A549 (cell line): Measurements from ENCODE around the gene CD40LG.

Experiments used
- CTCF ChIP-seq: fragments of >200 bp; sonication (Bioruptor Twin); formaldehyde crosslinking; IDR thresholded peaks from 3 replicates; pipeline ENCODE4 v1.5.1; 2016
- HOXA7 ChIP-seq: fragments of 250-450 bp; sonication (Bioruptor Pico); IDR thresholded peaks from 2 replicates; pipeline ENCODE4 v1.5.0; 2020; ENCODE audit warnings: mild to moderate bottlenecking, moderate library complexity

GRCh38 chrX:136622568-136622967 is 25.4 kb upstream of the CD40LG start:
- TF ChIP-seq CTCF (no peak), HOXA7 (CRISPR knock-in tag) (no peak)
